SU-DHL-6 (cell line): ENCODE data around the gene ARHGAP6.
"Not testable (repeated sequence)": the region's sequence is repeated elsewhere in the genome, so short reads cannot be mapped to it uniquely, and the experiment has no call there.

Experiments
- H2AFZ ChIP-seq: fragments of 200-600 bp; sonication (generic); 2 replicates; pipeline ENCODE4 v1.6.1; 2014; ENCODE audit warnings: low read depth, mild to moderate bottlenecking, moderate library complexity, mixed read lengths, antibody characterized with exemption, low read length; ENCODE audit not compliant: severe bottlenecking
- H3F3A ChIP-seq: fragments of 200-600 bp; shearing (Covaris generic); 2 replicates; pipeline ENCODE4 v1.6.0; 2016; ENCODE audit warnings: antibody characterized with exemption, mild to moderate bottlenecking; ENCODE audit not compliant: insufficient read depth
- H3K27ac ChIP-seq: fragments of 200-600 bp; sonication (generic); 2 replicates; pipeline ENCODE4 v1.5.1; 2016; ENCODE audit warnings: low read depth, mild to moderate bottlenecking, low read length, moderate library complexity, mixed read lengths
- H3K27me3 ChIP-seq: fragments of 200-600 bp; sonication (generic), shearing (Covaris generic); 2 replicates; pipeline ENCODE4 v1.6.0; 2014; ENCODE audit warnings: mild to moderate bottlenecking, low read length
- H3K36me3 ChIP-seq: fragments of 200-600 bp; sonication (generic); 2 replicates; pipeline ENCODE4 v1.6.1; 2014; ENCODE audit warnings: mild to moderate bottlenecking, low read length, mixed read lengths
- H3K4me2 ChIP-seq: fragments of 300-600, 200-600 bp; shearing (Covaris generic), sonication (generic); 2 replicates; pipeline ENCODE4 v1.6.0; 2014; ENCODE audit warnings: low read length, low read depth, mild to moderate bottlenecking; ENCODE audit not compliant: poor library complexity, severe bottlenecking
- H3K4me3 ChIP-seq: fragments of 200-600 bp; sonication (generic); 2 replicates; pipeline ENCODE4 v1.5.1; 2014; ENCODE audit warnings: antibody characterized with exemption, low read length, mild to moderate bottlenecking, mixed read lengths; ENCODE audit not compliant: insufficient read depth, poor library complexity, severe bottlenecking
- H3K79me2 ChIP-seq: fragments of 200-600 bp; sonication (generic); 2 replicates; pipeline ENCODE4 v1.6.1; 2014; ENCODE audit warnings: mild to moderate bottlenecking, low read length, moderate library complexity; ENCODE audit not compliant: insufficient read depth
- H3K9ac ChIP-seq: fragments of 200-600 bp; sonication (generic); 2 replicates; pipeline ENCODE4 v1.7.0; 2014; ENCODE audit warnings: mild to moderate bottlenecking, low read length
- H3K9me2 ChIP-seq: fragments of 200-600 bp; sonication (generic); replicated peaks from 2 replicates; pipeline ENCODE4 v1.6.1; 2014; ENCODE audit warnings: low read length; ENCODE audit not compliant: insufficient read depth
- H3K9me3 ChIP-seq: fragments of 200-600 bp; sonication (generic); 2 replicates; pipeline ENCODE4 v1.6.1; 2014; ENCODE audit warnings: low read length, mixed read lengths; ENCODE audit not compliant: insufficient read depth
- H4K20me1 ChIP-seq: fragments of 200-600 bp; sonication (generic); 2 replicates; pipeline ENCODE4 v1.6.1; 2014; ENCODE audit warnings: low read depth, mild to moderate bottlenecking, antibody characterized with exemption, low read length, moderate library complexity, mixed read lengths
- EZH2phosphoT487 ChIP-seq: fragments of 200-600 bp; sonication (generic), shearing (Covaris generic); conservative IDR thresholded peaks from 2 replicates; pipeline ENCODE4 v1.6.1; 2018; ENCODE audit warnings: mild to moderate bottlenecking, antibody characterized with exemption, low read length, moderate library complexity, mixed read lengths
- TF ChIP-seq, protein P1 (sequence below): fragments of 200-600 bp; sonication (generic); IDR thresholded peaks from one replicate; pipeline ENCODE4 v1.5.1; 2017; ENCODE audit warnings: antibody characterized with exemption, mild to moderate bottlenecking, low read length, moderate library complexity; ENCODE audit not compliant: insufficient read depth, poor library complexity, severe bottlenecking

Gene ARHGAP6

DNA sequence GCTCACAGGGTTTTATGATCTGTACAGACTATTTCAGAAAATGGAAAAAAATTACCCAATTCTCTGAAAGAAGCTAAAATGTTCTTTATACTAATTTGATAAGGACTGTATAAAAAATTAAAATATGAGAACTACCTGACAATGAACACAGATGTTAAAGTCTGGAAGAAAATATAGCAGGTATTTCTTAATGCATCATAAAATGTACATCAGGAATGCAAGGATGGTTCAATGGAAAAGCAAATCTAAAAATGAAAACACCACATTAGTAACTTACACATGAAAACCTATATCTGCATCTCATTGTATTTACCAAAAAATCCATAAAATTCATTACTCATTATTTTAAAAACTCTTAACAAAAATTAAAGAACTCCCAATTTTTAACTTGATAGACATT lies 39.4 kb downstream of the ARHGAP6 start:
- Histone ChIP-seq H3K9me3 (no peaks in the 10 kb centered on the region), H4K20me1 (no peaks in the 10 kb centered on the region), H3F3A (no peaks in the 10 kb centered on the region), H3K27ac (no peak overlapping the region), H3K36me3 (no peaks in the 10 kb centered on the region), H3K4me3 (no peak overlapping the region), H3K79me2 (no peaks in the 10 kb centered on the region), H3K9ac (no peak overlapping the region), H2AFZ (no peak overlapping the region), H3K27me3 (no peaks in the 10 kb centered on the region), H3K9me2 (no peaks in the 10 kb centered on the region), H3K4me2 (no peak overlapping the region)
- no peak for TF ChIP-seq EZH2phosphoT487

DNA sequence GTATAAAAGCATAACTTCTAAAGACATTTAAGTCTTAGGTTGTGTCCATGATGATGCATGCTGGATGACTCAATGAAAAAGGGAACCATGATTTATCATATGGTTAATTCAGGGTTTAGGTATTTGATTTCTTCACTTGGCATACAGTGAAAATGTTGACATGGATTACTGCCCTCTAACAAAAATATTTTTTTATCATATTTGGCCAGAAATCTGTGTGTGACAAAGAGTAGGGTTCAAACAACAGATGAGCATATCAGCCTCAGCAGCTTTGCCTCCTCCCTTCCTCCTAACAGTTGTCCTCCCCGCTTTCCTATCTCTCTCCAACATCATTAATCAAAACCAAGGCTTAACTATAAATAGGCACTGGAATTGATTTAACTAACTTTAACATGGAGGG lies 46.3 kb downstream of the ARHGAP6 start:
- no peaks in the 10 kb centered on the region for H3K79me2 ChIP-seq
- H3K9me3 ChIP-seq = no peaks in the 10 kb centered on the region
- no peak overlapping the region for H3K4me2 ChIP-seq
- H2AFZ ChIP-seq = no peak overlapping the region
- H3K4me3 ChIP-seq = no peak overlapping the region
- no peak overlapping the region for H3K27ac ChIP-seq
- H3K9ac ChIP-seq = no peak overlapping the region
- no peaks in the 10 kb centered on the region for H3K9me2 ChIP-seq
- no peaks in the 10 kb centered on the region for H3K27me3 ChIP-seq
- no peaks in the 10 kb centered on the region for H3K36me3 ChIP-seq
- H3F3A ChIP-seq = no peaks in the 10 kb centered on the region
- no peaks in the 10 kb centered on the region for H4K20me1 ChIP-seq
- TF ChIP-seq EZH2phosphoT487 = no peak
- TF ChIP-seq, protein P1, sequence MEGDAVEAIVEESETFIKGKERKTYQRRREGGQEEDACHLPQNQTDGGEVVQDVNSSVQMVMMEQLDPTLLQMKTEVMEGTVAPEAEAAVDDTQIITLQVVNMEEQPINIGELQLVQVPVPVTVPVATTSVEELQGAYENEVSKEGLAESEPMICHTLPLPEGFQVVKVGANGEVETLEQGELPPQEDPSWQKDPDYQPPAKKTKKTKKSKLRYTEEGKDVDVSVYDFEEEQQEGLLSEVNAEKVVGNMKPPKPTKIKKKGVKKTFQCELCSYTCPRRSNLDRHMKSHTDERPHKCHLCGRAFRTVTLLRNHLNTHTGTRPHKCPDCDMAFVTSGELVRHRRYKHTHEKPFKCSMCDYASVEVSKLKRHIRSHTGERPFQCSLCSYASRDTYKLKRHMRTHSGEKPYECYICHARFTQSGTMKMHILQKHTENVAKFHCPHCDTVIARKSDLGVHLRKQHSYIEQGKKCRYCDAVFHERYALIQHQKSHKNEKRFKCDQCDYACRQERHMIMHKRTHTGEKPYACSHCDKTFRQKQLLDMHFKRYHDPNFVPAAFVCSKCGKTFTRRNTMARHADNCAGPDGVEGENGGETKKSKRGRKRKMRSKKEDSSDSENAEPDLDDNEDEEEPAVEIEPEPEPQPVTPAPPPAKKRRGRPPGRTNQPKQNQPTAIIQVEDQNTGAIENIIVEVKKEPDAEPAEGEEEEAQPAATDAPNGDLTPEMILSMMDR = no peak

DNA sequence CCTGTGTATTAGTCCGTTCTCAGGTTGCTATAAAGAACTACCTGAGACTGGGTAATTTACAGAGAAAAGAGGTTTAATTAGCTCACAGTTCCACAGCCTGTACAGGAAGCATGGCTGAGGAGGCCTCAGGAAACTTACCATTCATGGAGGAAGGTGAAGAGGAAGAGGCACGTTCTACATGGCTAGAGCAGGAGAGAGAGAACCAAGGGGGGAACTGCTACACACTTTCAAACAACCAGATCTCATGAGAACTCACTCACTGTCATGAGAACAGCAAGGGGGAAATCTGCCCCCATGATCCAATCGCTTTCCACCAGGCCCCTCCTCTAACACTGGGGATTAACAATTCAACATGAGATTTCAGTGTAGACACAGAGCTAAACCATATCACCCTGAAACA lies 51.5 kb downstream of the ARHGAP6 start:
- not testable (repeated sequence) for H3K27me3 ChIP-seq, H3K27ac ChIP-seq, H3K9ac ChIP-seq, H3K79me2 ChIP-seq, H3K36me3 ChIP-seq, H3K9me3 ChIP-seq, H3K4me2 ChIP-seq, H3K4me3 ChIP-seq, H3F3A ChIP-seq, H2AFZ ChIP-seq, H4K20me1 ChIP-seq, H3K9me2 ChIP-seq

DNA sequence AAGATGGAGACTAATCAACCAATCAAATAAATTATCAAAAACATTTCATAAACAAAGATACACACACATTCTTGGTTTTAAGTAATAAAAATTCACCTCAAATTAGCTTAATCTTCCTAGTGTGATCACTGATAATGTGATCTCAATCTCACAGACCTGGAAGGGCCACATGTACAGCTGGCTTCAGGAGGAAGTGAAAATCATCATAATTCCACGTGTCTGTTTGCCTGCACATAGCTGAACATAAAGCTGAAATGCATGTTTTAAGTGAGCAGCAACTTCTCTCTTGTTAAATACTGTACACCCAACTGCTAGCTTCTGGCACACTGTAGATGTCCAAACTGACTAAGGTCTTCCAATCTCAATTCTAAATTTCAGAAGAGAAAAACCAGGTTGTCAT lies 53.8 kb downstream of the ARHGAP6 start:
- TF ChIP-seq, protein P1 = no peak
- no peak for TF ChIP-seq EZH2phosphoT487
- Histone ChIP-seq H3K4me2 (no peak overlapping the region), H2AFZ (peak overlapping the region; percentile 7), H3F3A (no peaks in the 10 kb centered on the region), H3K4me3 (no peak overlapping the region), H3K79me2 (no peaks in the 10 kb centered on the region), H4K20me1 (no peaks in the 10 kb centered on the region), H3K9ac (no peak overlapping the region), H3K36me3 (no peaks in the 10 kb centered on the region), H3K9me2 (no peaks in the 10 kb centered on the region), H3K9me3 (no peaks in the 10 kb centered on the region), H3K27ac (no peak overlapping the region), H3K27me3 (no peaks in the 10 kb centered on the region)
